Liver (tissue), 9 donors: ENCODE results near the gene KCNA2. TPM values are rescaled to one million over a fixed set of nuclear protein-coding genes. Genes with fewer than 3 reads are reported as not detected.
A peak's percentile ranks its signal among the peaks of the same experiment; 100 is the strongest.

Experiments
- DNase-seq: peaks from one replicate; pipeline ENCODE4 v3.0.0-alpha.2; 2017; ENCODE audit warnings: low spot score
- H3K27ac ChIP-seq, 2 donors: one replicate each; pipeline ENCODE4 v1.7.0; 2013; ENCODE audit warnings: inconsistent platforms in 2 of 2, low read length in 2 of 2, control low read depth in 1 of 2, low read depth in 1 of 2, mild to moderate bottlenecking in 1 of 2
- H3K27me3 ChIP-seq, 4 donors: one replicate each; pipeline versions ENCODE4 v1.6.1 to v1.7.0; 2013; ENCODE audit warnings: low read length in 3 of 4, inconsistent platforms in 1 of 4, mild to moderate bottlenecking in 1 of 4, moderate library complexity in 1 of 4; ENCODE audit not compliant: control insufficient read depth in 4 of 4, insufficient read depth in 4 of 4
- H3K36me3 ChIP-seq, 4 donors: one replicate each; pipeline versions ENCODE4 v1.6.1 to v1.7.0; 2013; ENCODE audit warnings: low read length in 3 of 4, mild to moderate bottlenecking in 3 of 4, low read depth in 1 of 4, moderate library complexity in 1 of 4; ENCODE audit not compliant: control insufficient read depth in 4 of 4, insufficient read depth in 3 of 4
- H3K4me1 ChIP-seq, 4 donors: one replicate each; pipeline versions ENCODE4 v1.6.1 to v1.7.0; 2013; ENCODE audit warnings: low read length in 3 of 4, mild to moderate bottlenecking in 3 of 4, moderate library complexity in 1 of 4; ENCODE audit not compliant: control insufficient read depth in 4 of 4, insufficient read depth in 4 of 4
- H3K4me3 ChIP-seq, 3 donors: one replicate each; pipeline versions ENCODE4 v1.6.1 to v1.7.0; 2013; ENCODE audit warnings: low read length in 3 of 3, control low read depth in 1 of 3, low read depth in 1 of 3, mild to moderate bottlenecking in 1 of 3
- H3K9ac ChIP-seq, 2 donors: one replicate each; pipeline ENCODE4 v1.7.0; 2013; ENCODE audit warnings: low read length in 2 of 2, mild to moderate bottlenecking in 2 of 2, moderate library complexity in 2 of 2, control low read depth in 1 of 2, low read depth in 1 of 2
- H3K9me3 ChIP-seq, 4 donors: one replicate each; pipeline versions ENCODE4 v1.6.1 to v1.7.0; 2013; ENCODE audit warnings: low read length in 3 of 4; ENCODE audit not compliant: control insufficient read depth in 4 of 4
- CTCF ChIP-seq: fragments of 150-350 bp; IDR thresholded peaks from 2 replicates; pipeline ENCODE4 v1.5.1; 2017; ENCODE audit warnings: improper control_type of control experiment, low read depth, low read length; ENCODE audit not compliant: missing input control
- EGR1 ChIP-seq, 2 donors: IDR thresholded peaks; 2 replicates each; pipeline ENCODE4 v1.6.1; 2016 to 2018; ENCODE audit warnings: antibody characterized with exemption in 2 of 2, low read depth in 2 of 2
- FOXA1 ChIP-seq: IDR thresholded peaks from 2 replicates; pipeline ENCODE4 v1.6.1; 2016; ENCODE audit warnings: antibody characterized with exemption
- FOXA2 ChIP-seq: IDR thresholded peaks from 2 replicates; pipeline ENCODE4 v1.6.1; 2016; ENCODE audit warnings: antibody characterized with exemption
- GABPA ChIP-seq, 2 donors: IDR thresholded peaks in 1 of 2; conservative IDR thresholded peaks in 1 of 2; 2 replicates each; pipeline ENCODE4 v1.6.1; 2016; ENCODE audit warnings: antibody characterized with exemption in 2 of 2, mild to moderate bottlenecking in 1 of 2, moderate library complexity in 1 of 2
- HNF4A ChIP-seq, 2 donors: conservative IDR thresholded peaks; 2 replicates each; pipeline ENCODE4 v1.6.1; 2016; ENCODE audit warnings: antibody characterized with exemption in 2 of 2, mild to moderate bottlenecking in 2 of 2
- HNF4G ChIP-seq: IDR thresholded peaks from 2 replicates; pipeline ENCODE4 v1.6.1; 2016; ENCODE audit warnings: antibody characterized with exemption
- MAX ChIP-seq: IDR thresholded peaks from 2 replicates; pipeline ENCODE4 v1.6.1; 2016; ENCODE audit warnings: antibody characterized with exemption
- RAD21 ChIP-seq, 2 donors: IDR thresholded peaks; 2 replicates each; pipeline ENCODE4 v1.6.1; 2016; ENCODE audit warnings: antibody characterized with exemption in 2 of 2, mild to moderate bottlenecking in 2 of 2
- REST ChIP-seq: IDR thresholded peaks from 2 replicates; pipeline ENCODE4 v1.6.1; 2016; ENCODE audit warnings: antibody characterized with exemption, mild to moderate bottlenecking
- TAF1 ChIP-seq: conservative IDR thresholded peaks from 2 replicates; pipeline ENCODE4 v1.6.1; 2016; ENCODE audit warnings: antibody characterized with exemption, mild to moderate bottlenecking
- YY1 ChIP-seq: IDR thresholded peaks from 2 replicates; pipeline ENCODE4 v1.6.1; 2016; ENCODE audit warnings: antibody characterized with exemption, mild to moderate bottlenecking
- ZBTB33 ChIP-seq: IDR thresholded peaks from 2 replicates; pipeline ENCODE4 v1.6.1; 2016; ENCODE audit warnings: antibody characterized with exemption
- WGBS: extraction: QIAGEN DNeasy Blood & Tissue Kit; methylation state at CpG from one replicate; pipeline ENCODE4 v1.1.7; 2013; 5-methylcytosine and 5-hydroxymethylcytosine counted together
- polyA plus RNA-seq, 2 donors: library from polyadenylated mRNA; stranded (reverse) in 1 of 2; unstranded in 1 of 2; fragments of 200-250 nt in 1 of 2; fragments of >200 nt in 1 of 2; fragmentation: Nextera tagmentation in 1 of 2; extraction: Ambion mirVana in 1 of 2; gene quantifications; one replicate each; pipeline versions ENCODE4 v1.2.1 to v1.2.3, GENCODE V29; 2013 to 2015
- total RNA-seq, 2 donors: library from RNA; depleted of rRNA; stranded (reverse); fragments of >200 nt; gene quantifications; one replicate each; pipeline ENCODE4 v1.2.3, GENCODE V29; 2014
- donor health status: healthy.
- donor health status: healthy.
- donor health status: healthy.
- donor health status: healthy.
- donor health status: healthy.

KCNA2 gene
- total and polyA plus RNA-seq, 4 donors = 0.02 to 0.08 TPM; not detected in 2

- 5% methylated on average over 28 of the region's 28 CpGs for WGBS
- no peak overlapping the region for H3K27ac ChIP-seq
- no peak for DNase-seq
- H3K4me1 ChIP-seq = peaks cover 5 to 16% (median 13%) of the 10 kb centered on the region in 4 donors
- no peak for TF ChIP-seq EGR1 (IDR thresholded peaks at IDR 0.05; ENCODE audit: low read depth in 2 of 2)
- TF ChIP-seq YY1 = no peak
- no peak for TF ChIP-seq FOXA2
- no peak for TF ChIP-seq FOXA1
- TF ChIP-seq HNF4G = no peak
- TF ChIP-seq RAD21 (IDR thresholded peaks at IDR 0.05) = no peak
- H3K9ac ChIP-seq = no peak overlapping the region
- H3K36me3 ChIP-seq = no peaks in the 10 kb centered on the region
- H3K9me3 ChIP-seq = no peaks in the 10 kb centered on the region
- H3K4me3 ChIP-seq = peak overlapping the region in 1 of 3 donors; percentile 51
- peaks cover 3 to 23% (median 12%) of the 10 kb centered on the region in 4 donors for H3K27me3 ChIP-seq
Measured at GRCh38 chr1:110607536-110608230, 1.5 kb upstream of the KCNA2 start.

GRCh38 chr1:110606657-110607535 lies 738 bp upstream of the KCNA2 start:
- H3K27ac ChIP-seq = no peak overlapping the region
- no peaks in the 10 kb centered on the region for H3K36me3 ChIP-seq
- no peak for DNase-seq
- peaks cover 5 to 16% (median 13%) of the 10 kb centered on the region in 4 donors for H3K4me1 ChIP-seq
- H3K9me3 ChIP-seq = no peaks in the 10 kb centered on the region
- H3K4me3 ChIP-seq = peak overlapping the region in 2 of 3 donors; percentile 51 to 56
- H3K9ac ChIP-seq = no peak overlapping the region
- 2% methylated on average over 94 of the region's 94 CpGs for WGBS
- no peak for TF ChIP-seq TAF1
- TF ChIP-seq FOXA1 = no peak
- no peak for TF ChIP-seq REST
- H3K27me3 ChIP-seq = peaks cover 3 to 16% (median 12%) of the 10 kb centered on the region in 4 donors

GRCh38 chr1:110605446-110605845 lies 712 bp downstream of the KCNA2 start:
- Histone ChIP-seq H3K27ac (no peak overlapping the region), H3K9me3 (no peaks in the 10 kb centered on the region), H3K9ac (no peak overlapping the region), H3K27me3 (peaks cover 3 to 16% (median 12%) of the 10 kb centered on the region in 4 donors), H3K36me3 (no peaks in the 10 kb centered on the region), H3K4me1 (peaks cover 5 to 16% (median 13%) of the 10 kb centered on the region in 4 donors), H3K4me3 (no peak overlapping the region)
- DNase-seq = no peak
- 85% methylated on average over 6 of the region's 6 CpGs for WGBS
- TF ChIP-seq ZBTB33 (no peak), REST (no peak), FOXA2 (no peak), CTCF (no peak), FOXA1 (no peak), YY1 (no peak), GABPA (IDR thresholded peaks at IDR 0.05 in 1 of 2, conservative IDR thresholded peaks at IDR 0.05 in 1 of 2) (no peak), HNF4A (conservative IDR thresholded peaks at IDR 0.05) (no peak), MAX (no peak)
